Uterus (tissue), 4 donors: Measurements from ENCODE around the gene GLB1L3. TPM values are rescaled to one million over a fixed set of nuclear protein-coding genes. Genes with fewer than 3 reads are reported as not detected.

Source experiments
- DNase-seq, 2 donors: peaks; one replicate each; pipeline ENCODE4 v3.0.0-alpha.2; 2019 to 2020
- H3K27ac ChIP-seq, 2 donors: fragments of 200-600 bp; sonication (generic); 1 replicate in 1 of 2; 2 replicates in 1 of 2; pipeline ENCODE4 v1.5.1; 2016 to 2018
- H3K27me3 ChIP-seq, 2 donors: fragments of 200-600 bp; sonication (generic); one replicate each; pipeline ENCODE4 v1.5.1; 2018 to 2019; ENCODE audit warnings: control low read depth in 1 of 2
- H3K36me3 ChIP-seq, 2 donors: fragments of 200-600 bp; sonication (generic); one replicate each; pipeline ENCODE4 v1.5.1; 2019; ENCODE audit warnings: control low read depth in 1 of 2
- H3K4me1 ChIP-seq, 2 donors: fragments of 200-600 bp; sonication (generic); one replicate each; pipeline ENCODE4 v1.5.1; 2018 to 2019; ENCODE audit warnings: control low read depth in 1 of 2
- H3K4me3 ChIP-seq, 2 donors: fragments of 200-600 bp; sonication (generic); 1 replicate in 1 of 2; 2 replicates in 1 of 2; pipeline ENCODE4 v1.5.1; 2018 to 2019; ENCODE audit warnings: mild to moderate bottlenecking in 1 of 2
- H3K9me3 ChIP-seq, 2 donors: fragments of 200-600 bp; sonication (generic); one replicate each; pipeline ENCODE4 v1.5.1; 2019; ENCODE audit warnings: control low read depth in 1 of 2
- CTCF ChIP-seq, 4 experiments: fragments of 200-600 bp in 2 of 4; fragments of 450-650 bp in 2 of 4; sonication (generic) in 2 of 4; IDR thresholded peaks; one replicate each; pipeline ENCODE4 v1.5.1; 2016 to 2019; ENCODE audit warnings: antibody characterized with exemption in 4 of 4, mild to moderate bottlenecking in 2 of 4, moderate library complexity in 1 of 4
- POLR2A ChIP-seq, 2 donors: fragments of 450-650 bp; IDR thresholded peaks; one replicate each; pipeline ENCODE4 v1.6.1; 2016; ENCODE audit warnings: antibody characterized with exemption in 2 of 2, mild to moderate bottlenecking in 1 of 2, moderate library complexity in 1 of 2
- intact Hi-C: fragments of 100-400 bp; cut with DNase I; formaldehyde crosslinking; loops from one replicate; pipeline ENCODE4 v1.15.1; 2023; ENCODE audit warnings: low total_unique reads
- total RNA-seq, 4 donors: library from RNA; depleted of rRNA in 3 of 4; stranded (reverse); fragments of >200 nt in 3 of 4; gene quantifications; one replicate each; pipeline versions ENCODE4 v1.1.0 to v1.2.4, GENCODE V29; 2014 to 2023
- donor health status: DM: yes; HTN: yes; CAD: no.

GLB1L3 gene
- total RNA-seq, 4 donors from 2014 or later = 1.4 to 7.2 TPM; not detected in 2

DNA sequence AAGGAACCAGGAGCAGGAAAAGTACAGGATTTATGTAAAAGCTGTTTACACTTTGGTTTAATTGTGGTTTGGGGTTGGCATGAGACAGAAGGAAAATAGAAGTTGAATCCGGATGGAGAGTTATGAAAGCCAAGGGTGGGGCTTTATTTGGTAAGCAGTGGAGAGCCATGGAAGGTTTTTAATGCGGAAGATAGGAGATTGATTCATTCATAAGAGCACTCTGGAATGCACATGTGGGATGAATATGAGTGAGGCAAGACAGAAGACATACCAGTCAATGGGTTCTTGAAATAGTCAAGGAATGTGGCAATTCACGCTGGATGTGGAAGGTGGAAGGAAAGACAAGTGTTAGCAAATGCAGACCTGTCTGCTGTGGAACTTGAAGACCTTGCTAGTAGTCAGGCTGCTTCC is 9.3 kb upstream of the GLB1L3 start:
- intact Hi-C loops = loop anchor here (10.0 kb wide), 1 partner anchor 52 kb away; no protein-coding TSS in a partner anchor
- H3K27ac ChIP-seq = no peak overlapping the region
- no peak for DNase-seq

DNA sequence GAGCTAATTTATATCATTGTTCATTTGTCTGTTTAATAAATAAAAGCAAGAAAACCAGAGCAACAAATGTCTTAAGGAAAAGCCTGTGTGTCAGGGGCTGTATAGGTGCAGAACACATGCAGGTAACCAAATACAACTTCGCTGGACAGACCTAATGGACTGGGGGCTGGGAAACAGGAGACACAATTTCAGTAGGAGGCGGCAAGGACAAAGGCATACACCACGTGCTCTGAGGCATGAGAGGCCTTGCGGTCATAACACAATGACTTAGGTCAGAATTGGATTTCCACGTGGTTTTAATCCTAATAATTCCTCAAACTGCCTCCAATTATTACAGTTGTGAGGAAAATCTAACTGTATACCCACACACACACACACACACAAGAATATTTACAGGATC is 8.7 kb upstream of the GLB1L3 start:
- TF ChIP-seq CTCF (IDR thresholded peaks at IDR 0.05) (no peak), POLR2A (IDR thresholded peaks at IDR 0.05) (no peak)
- no peak overlapping the region for H3K4me3 ChIP-seq
- H3K36me3 ChIP-seq = no peaks in the 10 kb centered on the region
- H3K4me1 ChIP-seq = no peaks in the 10 kb centered on the region
- H3K27me3 ChIP-seq = no peaks in the 10 kb centered on the region
- no peak for DNase-seq
- H3K9me3 ChIP-seq = no peaks in the 10 kb centered on the region
- H3K27ac ChIP-seq = no peak overlapping the region
- intact Hi-C loops = loop anchor here (10.0 kb wide), 1 partner anchor 53 kb away; no protein-coding TSS in a partner anchor

More for the DNA sequence above, 9.3 kb upstream of the GLB1L3 start:
- Histone ChIP-seq H3K4me1 (no peaks in the 10 kb centered on the region), H3K4me3 (no peak overlapping the region), H3K27me3 (no peaks in the 10 kb centered on the region), H3K36me3 (no peaks in the 10 kb centered on the region), H3K9me3 (no peaks in the 10 kb centered on the region)
- TF ChIP-seq POLR2A (IDR thresholded peaks at IDR 0.05) = no peak
- TF ChIP-seq CTCF (IDR thresholded peaks at IDR 0.05) = no peak

DNA sequence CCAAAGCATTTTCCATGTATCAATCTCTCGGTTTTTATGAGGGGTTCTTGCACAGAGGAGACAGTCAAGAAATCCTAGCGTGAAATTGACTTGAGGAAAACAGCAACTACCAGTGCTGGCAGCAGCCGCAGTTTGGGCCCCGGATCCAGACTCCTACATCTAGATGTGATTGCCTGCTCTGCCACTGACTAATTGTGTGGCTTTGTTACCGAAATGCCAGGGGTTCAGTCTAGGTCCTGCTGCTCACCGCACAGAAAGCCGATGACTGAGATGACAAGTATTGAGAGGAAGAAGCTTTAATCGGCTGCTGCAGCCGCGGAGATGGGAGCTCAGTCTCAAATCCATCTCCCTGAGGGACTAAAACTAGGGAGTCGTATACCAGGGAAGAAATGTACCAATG is 8.2 kb upstream of the GLB1L3 start:
- intact Hi-C loops = loop anchor here (10.0 kb wide), 1 partner anchor 53 kb away; no protein-coding TSS in a partner anchor

GRCh38 chr11:134270250-134270714 is 5.9 kb upstream of the GLB1L3 start:
- intact Hi-C loops = no loop called here

More for the DNA sequence above, 8.2 kb upstream of the GLB1L3 start:
- no peaks in the 10 kb centered on the region for H3K9me3 ChIP-seq
- no peaks in the 10 kb centered on the region for H3K4me1 ChIP-seq
- H3K4me3 ChIP-seq = no peak overlapping the region
- no peak for TF ChIP-seq POLR2A (IDR thresholded peaks at IDR 0.05)
- no peak for TF ChIP-seq CTCF (IDR thresholded peaks at IDR 0.05)
- no peak overlapping the region for H3K27ac ChIP-seq
- no peaks in the 10 kb centered on the region for H3K36me3 ChIP-seq
- DNase-seq = no peak
- H3K27me3 ChIP-seq = no peaks in the 10 kb centered on the region

More at GRCh38 chr11:134270250-134270714, 5.9 kb upstream of the GLB1L3 start:
- Histone ChIP-seq H3K27me3 (peaks cover 0 to 8% of the 10 kb centered on the region in 2 donors), H3K36me3 (no peaks in the 10 kb centered on the region), H3K4me1 (no peaks in the 10 kb centered on the region), H3K9me3 (no peaks in the 10 kb centered on the region), H3K27ac (no peak overlapping the region), H3K4me3 (no peak overlapping the region)
- TF ChIP-seq POLR2A (IDR thresholded peaks at IDR 0.05) = no peak
- TF ChIP-seq CTCF (IDR thresholded peaks at IDR 0.05) = no peak
- DNase-seq = no peak
